Ovary (tissue), 10 donors: ENCODE data around the gene SUPT4H1. TPM values are rescaled to one million over a fixed set of nuclear protein-coding genes. Genes with fewer than 3 reads are reported as not detected.

Source experiments
- DNase-seq, 5 donors: peaks; one replicate each; pipeline ENCODE4 v3.0.0-alpha.2; 2019 to 2020
- H3K27ac ChIP-seq, 2 donors: fragments of 200-600 bp; one replicate each; pipeline versions ENCODE4 v1.5.1 to v1.8.0; 2019 to 2022
- H3K27me3 ChIP-seq: fragments of 200-600 bp; one replicate; pipeline ENCODE4 v1.8.0; 2022
- H3K36me3 ChIP-seq: fragments of 200-600 bp; sonication (generic); one replicate; pipeline ENCODE4 v1.5.1; 2019
- H3K4me1 ChIP-seq: one replicate; pipeline ENCODE4 v1.8.1; 2013; ENCODE audit warnings: mild to moderate bottlenecking, moderate library complexity; ENCODE audit not compliant: insufficient read depth
- H3K4me3 ChIP-seq: fragments of 200-600 bp; sonication (generic); one replicate; pipeline ENCODE4 v1.5.1; 2017
- H3K9me3 ChIP-seq, 2 donors: fragments of 200-600 bp in 1 of 2; sonication (generic) in 1 of 2; one replicate each; pipeline versions ENCODE4 v1.5.1 to v1.8.1; 2013 to 2019; ENCODE audit warnings: mild to moderate bottlenecking in 1 of 2, moderate library complexity in 1 of 2
- EP300 ChIP-seq: sonication (generic); formaldehyde crosslinking; IDR thresholded peaks from one replicate; pipeline ENCODE4 v1.6.1; 2017; ENCODE audit warnings: antibody characterized with exemption
- POLR2A ChIP-seq: fragments of 450-650 bp; IDR thresholded peaks from one replicate; pipeline ENCODE4 v1.6.1; 2017; ENCODE audit warnings: antibody characterized with exemption, mild to moderate bottlenecking, moderate library complexity
- WGBS, 3 donors: extraction: QIAGEN DNeasy Blood & Tissue Kit in 1 of 3; methylation state at CpG; one replicate each; pipeline versions ENCODE4 v1.1.5 to v1.1.7; 2013 to 2017; 5-methylcytosine and 5-hydroxymethylcytosine counted together
- intact Hi-C, 4 donors: fragments of 100-400 bp; cut with DNase I; formaldehyde crosslinking; loops; one replicate each; pipeline versions ENCODE4 v1.11.0 to v1.15.1; 2022 to 2023
- long read RNA-seq, 3 donors: library from polyadenylated mRNA in 2 of 3; unstranded in 2 of 3; transcript quantifications; one replicate each; pipeline ENCODE4 v2.0.0 and lab custom pipeline, GENCODE V29; 2021 to 2026
- polyA plus RNA-seq, 2 donors: library from polyadenylated mRNA; stranded (reverse); fragments of 200-250 nt in 1 of 2; fragments of 350-450 nt in 1 of 2; fragmentation: Illumina TruSeq in 1 of 2; extraction: RNeasy Lipid Tissue Mini Kit (QIAGEN cat#74804) in 1 of 2; gene quantifications; one replicate each; pipeline ENCODE4 v1.2.3, GENCODE V29; 2013 to 2014
- total RNA-seq, 7 donors: library from RNA; depleted of rRNA in 2 of 7; stranded (reverse); fragments of >200 nt in 2 of 7; fragmentation: NEBNext Ultra II Directional in 3 of 7; extraction: Animal tissue kit (Norgen Biotek cat#: 25700) in 3 of 7; gene quantifications; one replicate each; pipeline versions ENCODE4 v1.1.0 to v1.2.4, GENCODE V29; 2016 to 2023
- TF ChIP-seq, protein P1 (sequence below), 3 donors: fragments of 450-650 bp in 2 of 3; fragments of 200-600 bp in 1 of 3; IDR thresholded peaks; one replicate each; pipeline versions ENCODE4 v1.5.1 to v1.8.0; 2016 to 2022; ENCODE audit warnings: antibody characterized with exemption in 3 of 3, mild to moderate bottlenecking in 1 of 3
- donor health status: DM: no; HTN: no; CAD: no; lungs with moderate emphysema.
- donor health status: DM: no; HTN: no; CAD: no.
- donor health status: Bipolar disorder and iron deficiency.
- donor health status: DM: yes; HTN: yes; CAD: no.
- donor health status: DM: no; HTN: no; CAD: no.
- donor health status: DM: yes; HTN: yes; CAD: no.

The SUPT4H1 gene
- total RNA-seq (10 to 100 TPM; 43.7 to 73.6 (median 50.0) TPM), polyA plus RNA-seq (100 to 1,000 TPM in 1 of 2 donors, 10 to 100 TPM in 1; 86.2 to 182 TPM)
- long read RNA-seq, donor 1, transcript SUPT4H1-202 (5 exons, 1,643 nt) = minor isoform, 11 of 56 reads
- long read RNA-seq, donor 1, transcript SUPT4H1-201 (5 exons, 1,489 nt) = major isoform, 39 of 56 reads
- long read RNA-seq, donor 1, partial matches to known transcripts = 0 of 56 reads
- long read RNA-seq, donor 1, other reads (novel, unspliced or antisense) = 5 of 56 reads
- long read RNA-seq, donor 2, transcript SUPT4H1-201 (5 exons, 1,489 nt) = major isoform, 50 of 68 reads
- long read RNA-seq, donor 2, transcript SUPT4H1-202 (5 exons, 1,643 nt) = minor isoform, 11 of 68 reads
- long read RNA-seq, donor 2, partial matches to known transcripts = 0 of 68 reads
- long read RNA-seq, donor 2, other reads (novel, unspliced or antisense) = 0 of 68 reads
- long read RNA-seq, donor 3, transcript SUPT4H1-201 (5 exons, 1,489 nt) = major isoform, 18 of 24 reads
- long read RNA-seq, donor 3, partial matches to known transcripts = 0 of 24 reads
- long read RNA-seq, donor 3, other reads (novel, unspliced or antisense) = 6 of 24 reads

GRCh38 chr17:58351831-58352595 lies at the start of gene SUPT4H1:
Gene SUPT4H1, minus strand, starts transcription at chr17:58352201. Its CDS starts 66 bp downstream, at chr17:58352135.
- Histone ChIP-seq H3K4me1 (peaks cover 5% of the 10 kb centered on the region), H3K4me3 (peak within 1 kb of the TSS; percentile 89), H3K27me3 (no peaks in the 10 kb centered on the region), H3K36me3 (no peaks in the 10 kb centered on the region), H3K9me3 (no peaks in the 10 kb centered on the region), H3K27ac (peak within 1 kb of the TSS; percentile 69 to 90)
- 0% methylated on average over 43 to 60 of the region's 60 CpGs for whole genome bisulfite sequencing, 3 donors
- DNase-seq = peak; percentile 84 to 93 (median 89)
- TF ChIP-seq, protein P1, sequence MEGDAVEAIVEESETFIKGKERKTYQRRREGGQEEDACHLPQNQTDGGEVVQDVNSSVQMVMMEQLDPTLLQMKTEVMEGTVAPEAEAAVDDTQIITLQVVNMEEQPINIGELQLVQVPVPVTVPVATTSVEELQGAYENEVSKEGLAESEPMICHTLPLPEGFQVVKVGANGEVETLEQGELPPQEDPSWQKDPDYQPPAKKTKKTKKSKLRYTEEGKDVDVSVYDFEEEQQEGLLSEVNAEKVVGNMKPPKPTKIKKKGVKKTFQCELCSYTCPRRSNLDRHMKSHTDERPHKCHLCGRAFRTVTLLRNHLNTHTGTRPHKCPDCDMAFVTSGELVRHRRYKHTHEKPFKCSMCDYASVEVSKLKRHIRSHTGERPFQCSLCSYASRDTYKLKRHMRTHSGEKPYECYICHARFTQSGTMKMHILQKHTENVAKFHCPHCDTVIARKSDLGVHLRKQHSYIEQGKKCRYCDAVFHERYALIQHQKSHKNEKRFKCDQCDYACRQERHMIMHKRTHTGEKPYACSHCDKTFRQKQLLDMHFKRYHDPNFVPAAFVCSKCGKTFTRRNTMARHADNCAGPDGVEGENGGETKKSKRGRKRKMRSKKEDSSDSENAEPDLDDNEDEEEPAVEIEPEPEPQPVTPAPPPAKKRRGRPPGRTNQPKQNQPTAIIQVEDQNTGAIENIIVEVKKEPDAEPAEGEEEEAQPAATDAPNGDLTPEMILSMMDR (IDR thresholded peaks at IDR 0.05) = peak in 2 of 3 donors; percentile 43 to 45
- TF ChIP-seq POLR2A = peak; percentile 89
- TF ChIP-seq EP300 = no peak
- intact Hi-C loops = no loop called here

DNA sequence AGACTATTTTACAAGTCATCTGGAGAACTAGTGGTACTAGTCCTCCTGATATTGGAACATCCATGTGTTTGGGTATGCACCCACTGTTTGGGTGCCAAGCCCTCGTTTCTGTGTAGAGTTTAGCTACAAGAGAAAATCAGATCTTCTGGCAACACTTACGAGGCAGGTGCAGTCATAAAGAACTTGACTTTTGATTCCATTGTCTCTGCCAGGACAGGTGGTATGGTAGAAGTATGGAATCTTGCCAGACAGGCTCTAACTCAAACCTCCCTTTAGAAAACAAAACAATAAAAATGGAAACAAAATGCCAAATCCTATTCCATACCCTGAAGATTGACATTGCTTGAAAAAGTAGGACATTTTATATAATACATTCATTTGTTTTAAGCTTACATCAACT lies 49.3 kb upstream of the SUPT4H1 start:
- Histone ChIP-seq H3K9me3 (no peaks in the 10 kb centered on the region), H3K4me1 (no peaks in the 10 kb centered on the region), H3K27me3 (no peaks in the 10 kb centered on the region), H3K4me3 (no peak overlapping the region), H3K27ac (no peak overlapping the region), H3K36me3 (no peaks in the 10 kb centered on the region)
- no peak for DNase-seq
- 57 to 72% (median 66%) methylated on average over 2 of the region's 2 CpGs for WGBS, 3 donors
- intact Hi-C loops = no loop called here
- TF ChIP-seq, protein P1 (IDR thresholded peaks at IDR 0.05) = no peak
- TF ChIP-seq POLR2A (no peak), EP300 (no peak)

GRCh38 chr17:58400826-58401225 lies 48.8 kb upstream of the SUPT4H1 start:
- no peak for DNase-seq
- no peak for TF ChIP-seq POLR2A
- TF ChIP-seq, protein P1 (IDR thresholded peaks at IDR 0.05) = no peak
- TF ChIP-seq EP300 = no peak
- intact Hi-C loops = no loop called here
- Histone ChIP-seq H3K9me3 (no peaks in the 10 kb centered on the region), H3K4me1 (no peaks in the 10 kb centered on the region), H3K27ac (no peak overlapping the region), H3K36me3 (no peaks in the 10 kb centered on the region), H3K4me3 (no peak overlapping the region), H3K27me3 (no peaks in the 10 kb centered on the region)

GRCh38 chr17:58399974-58400373 lies 48.0 kb upstream of the SUPT4H1 start:
- Histone ChIP-seq H3K27me3 (no peaks in the 10 kb centered on the region), H3K4me1 (no peaks in the 10 kb centered on the region), H3K4me3 (no peak overlapping the region), H3K9me3 (no peaks in the 10 kb centered on the region), H3K27ac (no peak overlapping the region), H3K36me3 (no peaks in the 10 kb centered on the region)
- 85 to 93% (median 88%) methylated on average over 3 of the region's 3 CpGs for WGBS, 3 donors
- no peak for TF ChIP-seq POLR2A
- TF ChIP-seq, protein P1 (IDR thresholded peaks at IDR 0.05) = no peak
- TF ChIP-seq EP300 = no peak
- DNase-seq = no peak
- intact Hi-C loops = no loop called here
